ENCODE measurements around the gene USH1C.

USH1C gene

GRCh38 chr11:17512101-17512500, 32.1 kb downstream of the USH1C start:
- Histone ChIP-seq H4K20me1 (ENCODE audit: insufficient read depth) (no peaks in the 10 kb centered on the region), H3K4me2 (no peak overlapping the region), H3K79me2 (ENCODE audit: insufficient read depth, low read depth) (no peaks in the 10 kb centered on the region), H3K27ac (no peak overlapping the region), H3K36me3 (ENCODE audit: insufficient read depth) (no peaks in the 10 kb centered on the region), H3K27me3 (ENCODE audit: insufficient read depth, low read depth) (no peaks in the 10 kb centered on the region), H3K9ac (no peak overlapping the region), H3K4me1 (ENCODE audit: low read depth, poor library complexity, severe bottlenecking) (no peaks in the 10 kb centered on the region), H2AFZ (ENCODE audit: low read depth) (no peak overlapping the region), H3K4me3 (IDR thresholded peaks at IDR 0.05; ENCODE audit: insufficient read depth, low read depth, low read length) (no peak overlapping the region)
- no peak for TF ChIP-seq CTCF (conservative IDR thresholded peaks at IDR 0.05; ENCODE audit: low read depth, low read length)

GRCh38 chr11:17511571-17511970, 32.6 kb downstream of the USH1C start:
- no peaks in the 10 kb centered on the region for H4K20me1 ChIP-seq (ENCODE audit: insufficient read depth)
- H3K27me3 ChIP-seq (ENCODE audit: insufficient read depth, low read depth) = no peaks in the 10 kb centered on the region
- no peaks in the 10 kb centered on the region for H3K4me1 ChIP-seq (ENCODE audit: low read depth, poor library complexity, severe bottlenecking)
- no peak overlapping the region for H3K4me2 ChIP-seq
- no peaks in the 10 kb centered on the region for H3K36me3 ChIP-seq (ENCODE audit: insufficient read depth)
- no peaks in the 10 kb centered on the region for H3K79me2 ChIP-seq (ENCODE audit: insufficient read depth, low read depth)
- H2AFZ ChIP-seq (ENCODE audit: low read depth) = no peak overlapping the region
- H3K4me3 ChIP-seq (IDR thresholded peaks at IDR 0.05; ENCODE audit: insufficient read depth, low read depth, low read length) = no peak overlapping the region
- no peak overlapping the region for H3K27ac ChIP-seq
- no peak overlapping the region for H3K9ac ChIP-seq
- TF ChIP-seq CTCF (conservative IDR thresholded peaks at IDR 0.05; ENCODE audit: low read depth, low read length) = no peak

- H3K79me2 ChIP-seq (ENCODE audit: insufficient read depth, low read depth) = no peaks in the 10 kb centered on the region
- H3K4me2 ChIP-seq = no peak overlapping the region
- H3K27ac ChIP-seq = no peak overlapping the region
- no peak overlapping the region for H3K9ac ChIP-seq
- H3K4me1 ChIP-seq (ENCODE audit: low read depth, poor library complexity, severe bottlenecking) = no peaks in the 10 kb centered on the region
- H4K20me1 ChIP-seq (ENCODE audit: insufficient read depth) = no peaks in the 10 kb centered on the region
- H3K4me3 ChIP-seq (IDR thresholded peaks at IDR 0.05; ENCODE audit: insufficient read depth, low read depth, low read length) = no peak overlapping the region
- no peak for TF ChIP-seq CTCF (conservative IDR thresholded peaks at IDR 0.05; ENCODE audit: low read depth, low read length)
- no peak overlapping the region for H2AFZ ChIP-seq (ENCODE audit: low read depth)
- H3K36me3 ChIP-seq (ENCODE audit: insufficient read depth) = no peaks in the 10 kb centered on the region
- no peaks in the 10 kb centered on the region for H3K27me3 ChIP-seq (ENCODE audit: insufficient read depth, low read depth)
Observed at GRCh38 chr11:17510507-17511206, 33.6 kb downstream of the USH1C start.

- Histone ChIP-seq H3K27me3 (ENCODE audit: insufficient read depth, low read depth) (no peaks in the 10 kb centered on the region), H4K20me1 (ENCODE audit: insufficient read depth) (no peaks in the 10 kb centered on the region), H2AFZ (ENCODE audit: low read depth) (no peak overlapping the region), H3K4me3 (IDR thresholded peaks at IDR 0.05; ENCODE audit: insufficient read depth, low read depth, low read length) (no peak overlapping the region), H3K4me1 (ENCODE audit: low read depth, poor library complexity, severe bottlenecking) (no peaks in the 10 kb centered on the region), H3K9ac (no peak overlapping the region), H3K79me2 (ENCODE audit: insufficient read depth, low read depth) (no peaks in the 10 kb centered on the region), H3K27ac (no peak overlapping the region), H3K36me3 (ENCODE audit: insufficient read depth) (no peaks in the 10 kb centered on the region), H3K4me2 (no peak overlapping the region)
- no peak for TF ChIP-seq CTCF (conservative IDR thresholded peaks at IDR 0.05; ENCODE audit: low read depth, low read length)
Observed at GRCh38 chr11:17508791-17509190, 35.4 kb downstream of the USH1C start.

All from KMS-11 (cell line).